ENCODE results near the gene PPARD. TPM values are rescaled to one million over a fixed set of nuclear protein-coding genes. Genes with fewer than 3 reads are reported as not detected.

The PPARD gene
- total and polyA plus RNA-seq, 2 of the 13 experiments (the other 11 are each of a cell fraction or from before 2014, with no cell fraction given): 6.1 to 13.3 TPM

- TF ChIP-seq ZNF20 (CRISPR knock-in tag; IDR thresholded peaks at IDR 0.05) (no peak), PHF20 (CRISPR knock-in tag; IDR thresholded peaks at IDR 0.05) (no peak), SKIL (CRISPR knock-in tag; IDR thresholded peaks at IDR 0.05; ENCODE audit: borderline replicate concordance) (peak; percentile 75; the same call in 1 of the 2 replicates), TERF1 (CRISPR knock-in tag; IDR thresholded peaks at IDR 0.05) (no peak), CREM (IDR thresholded peaks at IDR 0.05) (peak; percentile 56; the same call in 1 of the 2 replicates), CREM (CRISPR knock-in tag; IDR thresholded peaks at IDR 0.05) (no peak), DMAP1 (CRISPR knock-in tag; IDR thresholded peaks at IDR 0.05) (no peak), ZNF75D (CRISPR knock-in tag; IDR thresholded peaks at IDR 0.05; ENCODE audit: borderline replicate concordance) (no peak), ZNF30 (CRISPR knock-in tag; IDR thresholded peaks at IDR 0.05) (0 out of 2 replicates have a peak, but pooled peaks have one; percentile 36), ZBTB42 (CRISPR knock-in tag; IDR thresholded peaks at IDR 0.05) (no peak), SP5 (CRISPR knock-in tag; IDR thresholded peaks at IDR 0.05; ENCODE audit: borderline replicate concordance, low read depth) (no peak; the same call in 1 of the 2 replicates), PCBP1 (IDR thresholded peaks at IDR 0.05; ENCODE audit: borderline replicate concordance, low read depth, low read length) (no peak), GATAD2A (CRISPR knock-in tag; IDR thresholded peaks at IDR 0.05) (peak; percentile 90), ZNF34 (CRISPR knock-in tag; IDR thresholded peaks at IDR 0.05; ENCODE audit: borderline replicate concordance) (0 out of 2 replicates have a peak, but pooled peaks have one; percentile 62), ZNF512B (CRISPR knock-in tag; IDR thresholded peaks at IDR 0.05; ENCODE audit: borderline replicate concordance) (no peak), ZNF546 (CRISPR knock-in tag; conservative IDR thresholded peaks at IDR 0.05) (no peak), ZNF124 (CRISPR knock-in tag; IDR thresholded peaks at IDR 0.05) (peak; percentile 61; the same call in 1 of the 2 replicates), GLMP (CRISPR knock-in tag; IDR thresholded peaks at IDR 0.05; ENCODE audit: borderline replicate concordance) (no peak), POLR2G (IDR thresholded peaks at IDR 0.05; ENCODE audit: low read depth, low read length) (peak; percentile 34; the same call in 1 of the 2 replicates), GPBP1L1 (CRISPR knock-in tag; IDR thresholded peaks at IDR 0.05) (no peak), ZSCAN12 (CRISPR knock-in tag; IDR thresholded peaks at IDR 0.05) (no peak), NR2F2 (IDR thresholded peaks at IDR 0.05; ENCODE audit: borderline replicate concordance, low read depth) (peak; percentile 70)
Observed at GRCh38 chr6:35428421-35429149, 86.2 kb downstream of the PPARD start (continued).

All from HepG2 (cell line).